GM21786 (cell line): ENCODE measurements around the gene KIRREL1.
"Not testable (repeated sequence)": the region's sequence is repeated elsewhere in the genome, so short reads cannot be mapped to it uniquely, and the experiment has no call there.

Experiments used
- ATAC-seq: cut with Tn5 transposase; IDR thresholded peaks from one replicate; pipeline ENCODE4 v1.9.1; 2021; ENCODE audit not compliant: unreplicated experiment

KIRREL1 gene

GRCh38 chr1:158128531-158128930 lies 135.1 kb downstream of the KIRREL1 start:
- not testable (repeated sequence) for ATAC-seq

DNA sequence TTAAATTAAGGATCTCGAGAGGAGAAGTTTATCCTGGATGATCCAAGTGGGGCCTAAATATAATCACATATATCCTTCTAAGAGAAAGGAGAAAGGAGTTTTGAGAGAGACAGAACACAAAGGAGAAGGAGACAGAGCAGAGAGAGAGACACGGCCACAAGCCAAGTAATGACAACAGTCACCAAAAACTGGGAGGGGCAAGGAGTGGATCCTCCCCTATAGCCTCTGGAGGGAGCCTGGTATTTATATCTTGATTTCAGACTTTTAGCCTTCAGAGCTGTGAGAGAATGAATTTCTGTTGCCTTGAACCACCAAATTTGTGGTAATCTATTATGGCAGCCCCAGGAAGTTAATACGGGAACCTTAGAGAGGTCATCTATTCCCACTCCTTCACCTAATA lies 137.8 kb downstream of the KIRREL1 start:
- no peak for ATAC-seq

GRCh38 chr1:158140764-158141192 lies 147.3 kb downstream of the KIRREL1 start:
- no peak for ATAC-seq

- no peak for ATAC-seq
Observed at GRCh38 chr1:158145173-158145719, 151.8 kb downstream of the KIRREL1 start.

- no peak for ATAC-seq
Observed at GRCh38 chr1:158146165-158146564, 152.7 kb downstream of the KIRREL1 start.

GRCh38 chr1:158146739-158147138 lies 153.3 kb downstream of the KIRREL1 start:
- no peak for ATAC-seq

DNA sequence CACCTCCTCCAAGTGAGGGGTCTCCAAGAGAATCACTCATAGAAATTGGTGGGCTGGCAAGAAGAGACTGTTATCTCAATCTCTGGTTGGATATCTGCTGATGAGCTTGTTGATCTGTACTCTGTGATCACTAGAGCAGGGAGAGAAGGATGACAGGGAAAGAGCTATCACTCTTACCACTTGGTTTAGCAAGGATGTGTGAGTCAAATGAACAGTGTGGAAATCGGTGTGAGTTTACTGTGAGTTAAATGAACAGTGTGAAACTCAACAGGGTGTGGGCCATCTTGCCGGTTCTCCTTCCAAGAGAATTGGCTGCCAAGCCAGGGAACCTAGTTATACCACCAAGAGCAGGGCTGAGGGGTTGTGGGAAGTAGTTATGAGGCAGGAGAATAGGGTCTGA lies 154.0 kb downstream of the KIRREL1 start:
- ATAC-seq, result no peak

- no peak for ATAC-seq
Observed at GRCh38 chr1:158147869-158148268, 154.4 kb downstream of the KIRREL1 start.

DNA sequence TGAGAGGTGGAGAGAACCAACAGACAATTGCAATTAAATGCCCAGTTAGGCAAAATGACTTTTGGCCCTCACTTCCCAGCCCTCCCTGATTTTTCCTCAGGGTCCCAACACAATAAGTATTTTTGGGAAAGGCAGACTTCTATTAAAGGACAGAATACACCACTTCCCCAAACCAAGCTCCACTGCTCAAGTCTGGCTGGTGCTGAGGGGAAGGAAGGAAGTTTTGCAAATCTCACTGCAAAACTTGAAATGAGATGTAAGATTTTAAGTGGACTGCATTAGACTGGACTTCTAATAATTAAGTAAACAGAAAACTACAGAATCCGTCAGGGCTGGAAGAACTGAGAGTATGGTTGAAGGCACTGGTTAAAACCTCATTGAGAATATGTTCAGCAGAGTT lies 155.0 kb downstream of the KIRREL1 start:
- no peak for ATAC-seq

DNA sequence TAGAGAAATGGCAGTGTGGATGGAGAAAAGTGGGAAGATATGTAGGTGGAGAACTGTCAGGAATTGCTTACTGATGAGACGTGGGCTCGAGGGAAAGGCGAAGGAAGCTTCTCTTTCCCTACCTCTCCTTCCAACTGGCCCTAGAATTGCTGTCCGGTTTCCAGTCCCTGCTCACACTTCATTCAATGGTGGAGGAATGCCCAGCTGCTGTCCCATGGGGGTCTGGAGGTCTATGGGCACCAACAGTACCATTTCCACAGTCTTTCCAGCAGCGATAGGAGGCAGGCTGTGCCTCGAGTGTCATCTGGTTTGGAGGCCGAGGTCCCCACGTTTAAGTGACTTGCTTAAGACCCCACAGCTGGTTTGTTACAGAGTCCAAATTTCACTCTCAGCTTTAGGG lies 155.7 kb downstream of the KIRREL1 start:
- ATAC-seq, result no peak
